Smooth muscle cell (in vitro differentiated cells): Measurements from ENCODE around the gene PRPH2. TPM values are rescaled to one million over a fixed set of nuclear protein-coding genes. Genes with fewer than 3 reads are reported as not detected.

Experiments
- DNase-seq: peaks from one replicate; lab custom pipeline; 2025; ENCODE audit not compliant: unreplicated experiment; lab: John Stamatoyannopoulos, UW
- H2AFZ ChIP-seq: fragments of 200-600 bp; sonication (generic); 2 replicates; pipeline ENCODE4 v1.6.0; 2016; ENCODE audit warnings: antibody characterized with exemption, low read depth, mild to moderate bottlenecking
- H3F3A ChIP-seq: fragments of 200-600 bp; sonication (generic); 2 replicates; pipeline ENCODE4 v1.6.0; 2017; ENCODE audit warnings: antibody characterized with exemption, low read depth
- H3K27ac ChIP-seq: fragments of 200-600 bp; sonication (generic); 2 replicates; pipeline ENCODE4 v1.5.1; 2016; ENCODE audit warnings: low read depth, mild to moderate bottlenecking
- H3K27me3 ChIP-seq: fragments of 200-600 bp; sonication (generic); 2 replicates; pipeline ENCODE4 v1.6.1; 2016; ENCODE audit warnings: low read depth, mild to moderate bottlenecking
- H3K36me3 ChIP-seq: fragments of 200-600 bp; sonication (generic); 2 replicates; pipeline ENCODE4 v1.5.1; 2016; ENCODE audit warnings: low read depth
- H3K4me1 ChIP-seq: fragments of 200-600 bp; sonication (generic); 2 replicates; pipeline ENCODE4 v1.5.1; 2016; ENCODE audit warnings: low read depth
- H3K4me2 ChIP-seq: fragments of 200-600 bp; sonication (generic); 2 replicates; pipeline ENCODE4 v1.6.0; 2016; ENCODE audit warnings: mild to moderate bottlenecking
- H3K4me3 ChIP-seq: fragments of 200-600 bp; sonication (generic); 2 replicates; pipeline ENCODE4 v1.5.1; 2016; ENCODE audit warnings: mild to moderate bottlenecking
- H3K79me2 ChIP-seq: fragments of 200-600 bp; sonication (generic); 2 replicates; pipeline ENCODE4 v1.6.0; 2016; ENCODE audit warnings: low read depth, mild to moderate bottlenecking
- H3K9ac ChIP-seq: fragments of 200-600 bp; sonication (generic); 2 replicates; pipeline ENCODE4 v1.6.0; 2016; ENCODE audit warnings: low read depth
- H3K9me3 ChIP-seq: fragments of 200-600 bp; sonication (generic); replicated peaks from 2 replicates; pipeline ENCODE4 v1.5.1; 2016; ENCODE audit warnings: low read depth
- H4K20me1 ChIP-seq: fragments of 200-600 bp; sonication (generic); 2 replicates; pipeline ENCODE4 v1.6.0; 2016; ENCODE audit warnings: low read depth
- WGBS: methylation state at CpG from one replicate; pipeline ENCODE4 v1.1.7; 2016; ENCODE audit warnings: low lambda C conversion rate; 5-methylcytosine and 5-hydroxymethylcytosine counted together
- polyA plus RNA-seq: library from polyadenylated mRNA; unstranded; fragments of >200 nt; fragmentation: Nextera tagmentation; extraction: Ambion mirVana; gene quantifications from 2 replicates; pipeline ENCODE4 v1.2.1, GENCODE V29; 2016
- total RNA-seq: library from RNA; depleted of rRNA; stranded (reverse); fragments of >200 nt; gene quantifications from 2 replicates; pipeline ENCODE4 v1.2.3, GENCODE V29; 2014
- TF ChIP-seq, protein P1 (sequence below): fragments of 200-600 bp; sonication (generic); IDR thresholded peaks from 2 replicates; pipeline ENCODE4 v1.5.1; 2017; ENCODE audit warnings: borderline replicate concordance, mild to moderate bottlenecking, antibody characterized with exemption; ENCODE audit not compliant: insufficient read depth, poor library complexity, severe bottlenecking

PRPH2 gene
- total and polyA plus RNA-seq, 2 experiments from 2014 or later = not detected

- H3K4me2 ChIP-seq = no peak overlapping the region
- H3F3A ChIP-seq = peaks cover 11% of the 10 kb centered on the region
- H3K4me1 ChIP-seq = no peaks in the 10 kb centered on the region
- H4K20me1 ChIP-seq = peaks cover 3% of the 10 kb centered on the region
- no peaks in the 10 kb centered on the region for H3K36me3 ChIP-seq
- H3K79me2 ChIP-seq = peaks cover 2% of the 10 kb centered on the region
- DNase-seq = no peak
- H3K9ac ChIP-seq = no peak overlapping the region
- TF ChIP-seq, protein P1, sequence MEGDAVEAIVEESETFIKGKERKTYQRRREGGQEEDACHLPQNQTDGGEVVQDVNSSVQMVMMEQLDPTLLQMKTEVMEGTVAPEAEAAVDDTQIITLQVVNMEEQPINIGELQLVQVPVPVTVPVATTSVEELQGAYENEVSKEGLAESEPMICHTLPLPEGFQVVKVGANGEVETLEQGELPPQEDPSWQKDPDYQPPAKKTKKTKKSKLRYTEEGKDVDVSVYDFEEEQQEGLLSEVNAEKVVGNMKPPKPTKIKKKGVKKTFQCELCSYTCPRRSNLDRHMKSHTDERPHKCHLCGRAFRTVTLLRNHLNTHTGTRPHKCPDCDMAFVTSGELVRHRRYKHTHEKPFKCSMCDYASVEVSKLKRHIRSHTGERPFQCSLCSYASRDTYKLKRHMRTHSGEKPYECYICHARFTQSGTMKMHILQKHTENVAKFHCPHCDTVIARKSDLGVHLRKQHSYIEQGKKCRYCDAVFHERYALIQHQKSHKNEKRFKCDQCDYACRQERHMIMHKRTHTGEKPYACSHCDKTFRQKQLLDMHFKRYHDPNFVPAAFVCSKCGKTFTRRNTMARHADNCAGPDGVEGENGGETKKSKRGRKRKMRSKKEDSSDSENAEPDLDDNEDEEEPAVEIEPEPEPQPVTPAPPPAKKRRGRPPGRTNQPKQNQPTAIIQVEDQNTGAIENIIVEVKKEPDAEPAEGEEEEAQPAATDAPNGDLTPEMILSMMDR = no peak
- no peaks in the 10 kb centered on the region for H3K9me3 ChIP-seq
- WGBS = 51% methylated on average over 3 of the region's 3 CpGs
- H3K27ac ChIP-seq = no peak overlapping the region
- H2AFZ ChIP-seq = no peak overlapping the region
- no peak overlapping the region for H3K4me3 ChIP-seq
- H3K27me3 ChIP-seq = no peaks in the 10 kb centered on the region
These were observed 28.7 kb upstream of the PRPH2 start for GRCh38 chr6:42751055-42751454.

GRCh38 chr6:42748203-42748898, 26.0 kb upstream of the PRPH2 start:
- DNase-seq = no peak
- 69% methylated on average over 8 of the region's 8 CpGs for WGBS
- peaks cover 7% of the 10 kb centered on the region for H3K4me1 ChIP-seq
- H3F3A ChIP-seq = peaks cover 11% of the 10 kb centered on the region
- no peaks in the 10 kb centered on the region for H3K9me3 ChIP-seq
- no peak overlapping the region for H2AFZ ChIP-seq
- H4K20me1 ChIP-seq = peaks cover 16% of the 10 kb centered on the region
- peak overlapping the region; percentile 96 for H3K4me2 ChIP-seq
- H3K36me3 ChIP-seq = no peaks in the 10 kb centered on the region
- TF ChIP-seq, protein P1 = no peak
- H3K4me3 ChIP-seq = peak overlapping the region; percentile 90
- no peaks in the 10 kb centered on the region for H3K27me3 ChIP-seq
- peaks cover 19% of the 10 kb centered on the region for H3K79me2 ChIP-seq
- H3K9ac ChIP-seq = no peak overlapping the region
- H3K27ac ChIP-seq = no peak overlapping the region

GRCh38 chr6:42746463-42747391, 24.3 kb upstream of the PRPH2 start:
- H3K9me3 ChIP-seq = no peaks in the 10 kb centered on the region
- H3K4me1 ChIP-seq = peaks cover 7% of the 10 kb centered on the region
- TF ChIP-seq, protein P1 = no peak
- H3K9ac ChIP-seq = peak overlapping the region; percentile 68
- no peaks in the 10 kb centered on the region for H3K27me3 ChIP-seq
- H3K27ac ChIP-seq = peak overlapping the region; percentile 76
- peaks cover 16% of the 10 kb centered on the region for H4K20me1 ChIP-seq
- H3K36me3 ChIP-seq = no peaks in the 10 kb centered on the region
- peak; percentile 72 for DNase-seq
- 1% methylated on average over 50 of the region's 55 CpGs for WGBS
- H3F3A ChIP-seq = peaks cover 17% of the 10 kb centered on the region
- H3K4me2 ChIP-seq = peak overlapping the region; percentile 96
- peaks cover 19% of the 10 kb centered on the region for H3K79me2 ChIP-seq
- peak overlapping the region; percentile 88 for H2AFZ ChIP-seq
- peak overlapping the region; percentile 90 for H3K4me3 ChIP-seq
